ENCODE data around the gene CCM2L. TPM values are rescaled to one million over a fixed set of nuclear protein-coding genes. Genes with fewer than 3 reads are reported as not detected.

Gene CCM2L
- total RNA-seq, 2 experiments from 2014 or later = 1.4 TPM; not detected in 1

GRCh38 chr20:32019563-32020463 is 9.6 kb downstream of the CCM2L start:
- BruUV-seq (replicated peaks) = no TSS peak
- Histone ChIP-seq H3K9me2 (ENCODE audit: insufficient read depth, low read length) (no peaks in the 10 kb centered on the region), H3K27ac (ENCODE audit: low read depth, low read length, poor library complexity, severe bottlenecking) (no peak overlapping the region), H3K9me3 (ENCODE audit: low read length) (no peaks in the 10 kb centered on the region), H4K20me1 (ENCODE audit: insufficient read depth, low read length) (no peaks in the 10 kb centered on the region), H3K4me3 (ENCODE audit: low read depth, low read length, poor library complexity, severe bottlenecking) (peak overlapping the region; percentile 73), H3K79me2 (ENCODE audit: insufficient read depth, low read depth, low read length) (no peaks in the 10 kb centered on the region), H2AFZ (ENCODE audit: low read length) (no peak overlapping the region), H3K4me1 (ENCODE audit: insufficient read depth, low read length, poor library complexity, severe bottlenecking) (peaks cover 6% of the 10 kb centered on the region), H3K36me3 (ENCODE audit: insufficient read depth, low read length) (no peaks in the 10 kb centered on the region), H3K4me2 (ENCODE audit: low read length) (peak overlapping the region; percentile 99)
- intact Hi-C loops (cut with micrococcal nuclease; ENCODE audit: unreplicated experiment) = loop anchor here (5.0 kb wide), 1 partner anchor 168 kb away; no protein-coding TSS in a partner anchor
- no peak for DNase-seq (ENCODE audit: low spot score)
- ChIA-PET POLR2A (interaction anchor here (0.8 to 1.2 kb wide), 2 partner anchors 15 kb away, joined by 3 read pairs; no protein-coding TSS in a partner anchor), CTCF (ENCODE audit: unreplicated experiment) (interaction anchor here (0.6 to 1.4 kb wide), 3 partner anchors 12 to 92 kb away, joined by 3 to 6 read pairs (median 3); no protein-coding TSS in a partner anchor)
- TF ChIP-seq CTCF (conservative IDR thresholded peaks at IDR 0.05; ENCODE audit: low read length) = no peak
- no peak for TF ChIP-seq EZH2phosphoT487 (IDR thresholded peaks at IDR 0.05; ENCODE audit: borderline replicate concordance, low read depth, low read length)

GRCh38 chr20:32021091-32021490 is 10.9 kb downstream of the CCM2L start:
- no peaks in the 10 kb centered on the region for H3K9me2 ChIP-seq (ENCODE audit: insufficient read depth, low read length)
- H3K27ac ChIP-seq (ENCODE audit: low read depth, low read length, poor library complexity, severe bottlenecking) = no peak overlapping the region
- H3K36me3 ChIP-seq (ENCODE audit: insufficient read depth, low read length) = no peaks in the 10 kb centered on the region
- no TSS peak for BruUV-seq (replicated peaks)
- H3K4me2 ChIP-seq (ENCODE audit: low read length) = no peak overlapping the region
- no peaks in the 10 kb centered on the region for H3K9me3 ChIP-seq (ENCODE audit: low read length)
- H3K4me3 ChIP-seq (ENCODE audit: low read depth, low read length, poor library complexity, severe bottlenecking) = no peak overlapping the region
- H3K4me1 ChIP-seq (ENCODE audit: insufficient read depth, low read length, poor library complexity, severe bottlenecking) = peaks cover 6% of the 10 kb centered on the region
- ChIA-PET CTCF (ENCODE audit: unreplicated experiment) (no interaction called here), POLR2A (interaction anchor here (0.6 to 1.2 kb wide), 2 partner anchors 14 to 69 kb away, joined by 3 read pairs; partner anchors contain the start of gene PDRG1)
- intact Hi-C loops (cut with micrococcal nuclease; ENCODE audit: unreplicated experiment) = no loop called here
- no peak overlapping the region for H2AFZ ChIP-seq (ENCODE audit: low read length)
- TF ChIP-seq EZH2phosphoT487 (IDR thresholded peaks at IDR 0.05; ENCODE audit: borderline replicate concordance, low read depth, low read length) (no peak), CTCF (conservative IDR thresholded peaks at IDR 0.05; ENCODE audit: low read length) (no peak)
- H3K79me2 ChIP-seq (ENCODE audit: insufficient read depth, low read depth, low read length) = no peaks in the 10 kb centered on the region
- DNase-seq (ENCODE audit: low spot score) = no peak
- H4K20me1 ChIP-seq (ENCODE audit: insufficient read depth, low read length) = no peaks in the 10 kb centered on the region

All from OCI-LY7 (cell line).